ENCODE measurements around the gene ASAP2.
A peak's percentile ranks its signal among the peaks of the same experiment; 100 is the strongest.

The ASAP2 gene

GRCh38 chr2:9418746-9419145 is 212.1 kb downstream of the ASAP2 start:
- H3K36me3 ChIP-seq, result peaks cover 26% of the 10 kb centered on the region
- TF ChIP-seq, protein P1, sequence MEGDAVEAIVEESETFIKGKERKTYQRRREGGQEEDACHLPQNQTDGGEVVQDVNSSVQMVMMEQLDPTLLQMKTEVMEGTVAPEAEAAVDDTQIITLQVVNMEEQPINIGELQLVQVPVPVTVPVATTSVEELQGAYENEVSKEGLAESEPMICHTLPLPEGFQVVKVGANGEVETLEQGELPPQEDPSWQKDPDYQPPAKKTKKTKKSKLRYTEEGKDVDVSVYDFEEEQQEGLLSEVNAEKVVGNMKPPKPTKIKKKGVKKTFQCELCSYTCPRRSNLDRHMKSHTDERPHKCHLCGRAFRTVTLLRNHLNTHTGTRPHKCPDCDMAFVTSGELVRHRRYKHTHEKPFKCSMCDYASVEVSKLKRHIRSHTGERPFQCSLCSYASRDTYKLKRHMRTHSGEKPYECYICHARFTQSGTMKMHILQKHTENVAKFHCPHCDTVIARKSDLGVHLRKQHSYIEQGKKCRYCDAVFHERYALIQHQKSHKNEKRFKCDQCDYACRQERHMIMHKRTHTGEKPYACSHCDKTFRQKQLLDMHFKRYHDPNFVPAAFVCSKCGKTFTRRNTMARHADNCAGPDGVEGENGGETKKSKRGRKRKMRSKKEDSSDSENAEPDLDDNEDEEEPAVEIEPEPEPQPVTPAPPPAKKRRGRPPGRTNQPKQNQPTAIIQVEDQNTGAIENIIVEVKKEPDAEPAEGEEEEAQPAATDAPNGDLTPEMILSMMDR (IDR thresholded peaks at IDR 0.05; ENCODE audit: low read depth, low read length), result no peak
- H3K27me3 ChIP-seq (ENCODE audit: insufficient read depth, low read depth, severe bottlenecking), result no peaks in the 10 kb centered on the region
- H3K4me3 ChIP-seq (ENCODE audit: low read depth, low read length), result no peak overlapping the region
- no peak for DNase-seq
- H3K9me3 ChIP-seq (ENCODE audit: severe bottlenecking), result no peaks in the 10 kb centered on the region
- no peak overlapping the region for H3K27ac ChIP-seq

DNA sequence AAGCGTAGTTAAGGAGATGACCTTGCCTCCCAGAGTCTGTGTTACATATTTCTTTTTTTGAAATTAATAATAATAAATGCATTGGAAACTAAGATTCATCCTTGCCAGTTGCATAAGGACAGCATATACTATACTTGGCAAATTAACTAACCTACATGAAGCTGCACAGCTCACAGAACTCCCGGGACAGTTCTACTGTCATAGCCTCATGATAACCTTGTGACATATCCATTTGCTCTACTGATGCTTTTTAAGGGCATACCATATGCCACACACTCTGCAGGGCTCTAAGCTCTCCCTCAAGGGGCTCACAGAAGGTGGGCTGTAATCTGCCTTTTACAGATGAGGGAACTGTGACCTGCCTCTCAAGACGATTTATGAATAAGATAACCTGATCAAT is 212.9 kb downstream of the ASAP2 start:
- DNase-seq, result no peak
- Histone ChIP-seq H3K27ac (no peak overlapping the region), H3K27me3 (ENCODE audit: insufficient read depth, low read depth, severe bottlenecking) (no peaks in the 10 kb centered on the region), H3K4me3 (ENCODE audit: low read depth, low read length) (no peak overlapping the region), H3K36me3 (peaks cover 26% of the 10 kb centered on the region), H3K9me3 (ENCODE audit: severe bottlenecking) (no peaks in the 10 kb centered on the region)
- TF ChIP-seq, protein P1 (IDR thresholded peaks at IDR 0.05; ENCODE audit: low read depth, low read length), result no peak

DNA sequence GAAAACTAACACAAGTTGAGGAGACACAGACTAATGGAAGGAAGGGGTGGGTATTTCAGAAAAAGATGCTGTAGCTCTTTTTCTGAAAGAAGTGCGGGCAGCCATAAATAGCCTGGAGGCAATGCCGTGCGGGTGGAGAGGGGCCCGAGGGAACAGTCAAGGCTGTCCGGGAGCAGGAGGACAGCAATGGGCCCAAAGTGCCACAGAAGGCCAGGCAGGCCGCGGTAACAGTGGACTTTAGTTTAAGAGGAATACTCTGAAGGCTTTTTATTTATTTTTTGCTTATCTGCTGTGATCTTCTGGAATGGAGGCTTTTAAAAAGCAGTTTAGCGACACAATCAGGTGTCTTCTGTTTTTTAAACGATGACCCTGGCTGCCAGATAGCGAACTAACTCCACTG is 213.9 kb downstream of the ASAP2 start:
- no peak for DNase-seq
- TF ChIP-seq, protein P1 (IDR thresholded peaks at IDR 0.05; ENCODE audit: low read depth, low read length), result no peak
- peaks cover 31% of the 10 kb centered on the region for H3K36me3 ChIP-seq
- no peaks in the 10 kb centered on the region for H3K9me3 ChIP-seq (ENCODE audit: severe bottlenecking)
- no peak overlapping the region for H3K27ac ChIP-seq
- H3K4me3 ChIP-seq (ENCODE audit: low read depth, low read length), result no peak overlapping the region
- no peaks in the 10 kb centered on the region for H3K27me3 ChIP-seq (ENCODE audit: insufficient read depth, low read depth, severe bottlenecking)

- Histone ChIP-seq H3K4me3 (ENCODE audit: low read depth, low read length) (peak overlapping the region; percentile 98), H3K36me3 (peaks cover 16% of the 10 kb centered on the region), H3K9me3 (ENCODE audit: severe bottlenecking) (no peaks in the 10 kb centered on the region), H3K27me3 (ENCODE audit: insufficient read depth, low read depth, severe bottlenecking) (no peaks in the 10 kb centered on the region), H3K27ac (peak overlapping the region; percentile 89)
- peak; percentile 46 for DNase-seq
- TF ChIP-seq, protein P1 (IDR thresholded peaks at IDR 0.05; ENCODE audit: low read depth, low read length), result 0 out of 2 replicates have a peak, but pooled peaks have one; percentile 8
These were observed 215.9 kb downstream of the ASAP2 start for GRCh38 chr2:9422321-9423099.

- peak within 1 kb of the TSS; percentile 89 for H3K27ac ChIP-seq
- H3K4me3 ChIP-seq (ENCODE audit: low read depth, low read length), result peak within 1 kb of the TSS; percentile 98
- no peaks in the 10 kb centered on the region for H3K9me3 ChIP-seq (ENCODE audit: severe bottlenecking)
- H3K36me3 ChIP-seq, result peaks cover 8% of the 10 kb centered on the region
- DNase-seq, result peak; percentile 99
- TF ChIP-seq, protein P1 (IDR thresholded peaks at IDR 0.05; ENCODE audit: low read depth, low read length), result no peak
- H3K27me3 ChIP-seq (ENCODE audit: insufficient read depth, low read depth, severe bottlenecking), result no peaks in the 10 kb centered on the region
These were observed 216.7 kb downstream of the ASAP2 start, which contains the start of the genes CPSF3 and ITGB1BP1 for GRCh38 chr2:9423100-9423921. TSS of gene CPSF3 (plus strand) at chr2:9423654. CDS start at chr2:9423774, 120 bp downstream. TSS of gene ITGB1BP1 (minus strand) at chr2:9423528. CDS start at chr2:9418697, 4,831 bp downstream.
